IMR-90 (cell line): ENCODE results near the gene NDUFS7.

Experiments used
- BHLHE40 ChIP-seq: fragments of 150-350 bp; IDR thresholded peaks from 2 replicates; pipeline ENCODE4 v1.6.1; 2016; ENCODE audit warnings: mild to moderate bottlenecking, low read depth, low read length
- CEBPB ChIP-seq: IDR thresholded peaks from 2 replicates; pipeline ENCODE4 v1.6.1; 2012; ENCODE audit warnings: low read depth, low read length, improper control_type of control experiment
- CTCF ChIP-seq: conservative IDR thresholded peaks from 2 replicates; pipeline ENCODE4 v1.5.1; 2012; ENCODE audit warnings: mild to moderate bottlenecking, low read depth, low read length, improper control_type of control experiment
- ELK1 ChIP-seq: fragments of 150-350 bp; IDR thresholded peaks from 2 replicates; pipeline ENCODE4 v1.6.1; 2016; ENCODE audit warnings: low read depth, mild to moderate bottlenecking, low read length, moderate library complexity, borderline replicate concordance
- MAFK ChIP-seq: IDR thresholded peaks from 2 replicates; pipeline ENCODE4 v1.6.1; 2012; ENCODE audit warnings: low read depth, low read length, improper control_type of control experiment
- MXI1 ChIP-seq: IDR thresholded peaks from 2 replicates; pipeline ENCODE4 v1.6.1; 2012; ENCODE audit warnings: low read depth, mild to moderate bottlenecking, low read length, moderate library complexity, borderline replicate concordance
- POLR2A ChIP-seq: IDR thresholded peaks from 2 replicates; pipeline ENCODE4 v1.6.1; 2012; ENCODE audit warnings: mild to moderate bottlenecking, low read depth, low read length
- RCOR1 ChIP-seq: IDR thresholded peaks from 2 replicates; pipeline ENCODE4 v1.6.1; 2012; ENCODE audit warnings: mild to moderate bottlenecking, low read length, improper control_type of control experiment; ENCODE audit not compliant: insufficient replicate concordance
- RFX5 ChIP-seq: IDR thresholded peaks from 2 replicates; pipeline ENCODE4 v1.8.0; 2012; ENCODE audit warnings: low read depth, mild to moderate bottlenecking, low read length, moderate library complexity
- SMC3 ChIP-seq: fragments of 150-350 bp; IDR thresholded peaks from 2 replicates; pipeline ENCODE4 v1.6.1; 2016; ENCODE audit warnings: low read depth, mild to moderate bottlenecking, antibody characterized with exemption, low read length, moderate library complexity

GRCh38 chr19:1379961-1380489 is 3.7 kb upstream of the NDUFS7 start:
- TF ChIP-seq CTCF (no peak), POLR2A (no peak), RFX5 (no peak), BHLHE40 (no peak), CEBPB (no peak), ELK1 (no peak), RCOR1 (no peak), MXI1 (no peak), SMC3 (no peak), MAFK (no peak)
